HUES48 (cell line): ENCODE data around the gene PARD3.
"Not testable (repeated sequence)": the region's sequence is repeated elsewhere in the genome, so short reads cannot be mapped to it uniquely, and the experiment has no call there.

Experiments used
- H3K27ac ChIP-seq: one replicate; pipeline ENCODE4 v1.7.0; 2013; ENCODE audit warnings: low read depth, low read length, inconsistent platforms
- H3K27me3 ChIP-seq: 2 replicates; pipeline ENCODE4 v1.6.1; 2013; ENCODE audit warnings: mild to moderate bottlenecking, low read length; ENCODE audit not compliant: control insufficient read depth, insufficient read depth
- H3K36me3 ChIP-seq: 2 replicates; pipeline ENCODE4 v1.6.1; 2013; ENCODE audit warnings: low read length; ENCODE audit not compliant: control insufficient read depth, insufficient read depth
- H3K4me1 ChIP-seq: 2 replicates; pipeline ENCODE4 v1.6.1; 2013; ENCODE audit warnings: mild to moderate bottlenecking, low read length; ENCODE audit not compliant: control insufficient read depth, insufficient read depth
- H3K4me3 ChIP-seq: 2 replicates; pipeline ENCODE4 v1.5.1; 2013; ENCODE audit warnings: mild to moderate bottlenecking, low read depth, low read length
- H3K9ac ChIP-seq: 2 replicates; pipeline ENCODE4 v1.6.1; 2013; ENCODE audit warnings: mild to moderate bottlenecking, low read depth, low read length, moderate library complexity
- H3K9me3 ChIP-seq: 2 replicates; pipeline ENCODE4 v1.6.1; 2013; ENCODE audit warnings: low read length; ENCODE audit not compliant: control insufficient read depth, insufficient read depth

PARD3 gene

GRCh38 chr10:34741087-34741486, 74.0 kb downstream of the PARD3 start:
- H3K4me1 ChIP-seq: peaks cover 44% of the 10 kb centered on the region
- H3K9me3 ChIP-seq, H3K27ac ChIP-seq, H3K27me3 ChIP-seq, H3K36me3 ChIP-seq, H3K4me3 ChIP-seq, H3K9ac ChIP-seq: not testable (repeated sequence)

GRCh38 chr10:34740321-34740720, 74.8 kb downstream of the PARD3 start:
- H3K9me3 ChIP-seq: no peaks in the 10 kb centered on the region
- H3K4me1 ChIP-seq: peaks cover 44% of the 10 kb centered on the region
- no peak overlapping the region for H3K9ac ChIP-seq
- H3K36me3 ChIP-seq: no peaks in the 10 kb centered on the region
- H3K4me3 ChIP-seq: 0 out of 2 replicates have a peak overlapping the region, but pooled peaks have one; percentile 15
- no peaks in the 10 kb centered on the region for H3K27me3 ChIP-seq
- peak overlapping the region; percentile 76 for H3K27ac ChIP-seq

- Histone ChIP-seq H3K4me1 (peaks cover 44% of the 10 kb centered on the region), H3K27ac (peak overlapping the region; percentile 76), H3K9ac (no peak overlapping the region; the same call in 1 of the 2 replicates), H3K9me3 (no peaks in the 10 kb centered on the region), H3K27me3 (no peaks in the 10 kb centered on the region), H3K36me3 (no peaks in the 10 kb centered on the region), H3K4me3 (peak overlapping the region; percentile 42)
These were observed 75.2 kb downstream of the PARD3 start for GRCh38 chr10:34739915-34740314.

- H3K36me3 ChIP-seq: no peaks in the 10 kb centered on the region
- no peak overlapping the region for H3K4me3 ChIP-seq
- peak overlapping the region; percentile 50 for H3K27ac ChIP-seq
- peaks cover 43% of the 10 kb centered on the region for H3K4me1 ChIP-seq
- no peaks in the 10 kb centered on the region for H3K9me3 ChIP-seq
- no peaks in the 10 kb centered on the region for H3K27me3 ChIP-seq
- H3K9ac ChIP-seq: no peak overlapping the region
These were observed 77.3 kb downstream of the PARD3 start for GRCh38 chr10:34737772-34738169.

- no peaks in the 10 kb centered on the region for H3K27me3 ChIP-seq
- H3K4me1 ChIP-seq: peaks cover 46% of the 10 kb centered on the region
- no peak overlapping the region for H3K4me3 ChIP-seq
- no peaks in the 10 kb centered on the region for H3K36me3 ChIP-seq
- H3K9ac ChIP-seq: no peak overlapping the region
- H3K9me3 ChIP-seq: no peaks in the 10 kb centered on the region
- peak overlapping the region; percentile 50 for H3K27ac ChIP-seq
These were observed 77.9 kb downstream of the PARD3 start for GRCh38 chr10:34736976-34737771.

- Histone ChIP-seq H3K27ac (no peak overlapping the region), H3K4me3 (no peak overlapping the region), H3K9ac (no peak overlapping the region), H3K27me3 (no peaks in the 10 kb centered on the region), H3K9me3 (no peaks in the 10 kb centered on the region), H3K36me3 (no peaks in the 10 kb centered on the region), H3K4me1 (peaks cover 37% of the 10 kb centered on the region)
These were observed 80.2 kb downstream of the PARD3 start for GRCh38 chr10:34734918-34735317.

GRCh38 chr10:34732926-34733325, 82.2 kb downstream of the PARD3 start:
- peaks cover 22% of the 10 kb centered on the region for H3K4me1 ChIP-seq
- no peak overlapping the region for H3K27ac ChIP-seq
- no peaks in the 10 kb centered on the region for H3K36me3 ChIP-seq
- no peak overlapping the region for H3K9ac ChIP-seq
- H3K9me3 ChIP-seq: no peaks in the 10 kb centered on the region
- no peaks in the 10 kb centered on the region for H3K27me3 ChIP-seq
- no peak overlapping the region for H3K4me3 ChIP-seq

- Histone ChIP-seq H3K36me3 (no peaks in the 10 kb centered on the region), H3K9ac (no peak overlapping the region), H3K4me3 (no peak overlapping the region), H3K4me1 (peaks cover 21% of the 10 kb centered on the region), H3K27me3 (no peaks in the 10 kb centered on the region), H3K27ac (no peak overlapping the region), H3K9me3 (no peaks in the 10 kb centered on the region)
These were observed 83.0 kb downstream of the PARD3 start for GRCh38 chr10:34731885-34732701.

GRCh38 chr10:34731213-34731612, 83.9 kb downstream of the PARD3 start:
- H3K4me1 ChIP-seq: peaks cover 18% of the 10 kb centered on the region; the same call in 1 of the 2 replicates
- H3K4me3 ChIP-seq: no peak overlapping the region
- H3K27ac ChIP-seq: no peak overlapping the region

GRCh38 chr10:34730726-34731125, 84.4 kb downstream of the PARD3 start:
- Histone ChIP-seq H3K36me3 (no peaks in the 10 kb centered on the region), H3K27me3 (no peaks in the 10 kb centered on the region), H3K4me1 (peaks cover 18% of the 10 kb centered on the region; the same call in 1 of the 2 replicates), H3K9me3 (no peaks in the 10 kb centered on the region), H3K9ac (no peak overlapping the region), H3K4me3 (no peak overlapping the region), H3K27ac (no peak overlapping the region)

More at GRCh38 chr10:34731213-34731612, 83.9 kb downstream of the PARD3 start:
- H3K27me3 ChIP-seq: no peaks in the 10 kb centered on the region
- H3K36me3 ChIP-seq: no peaks in the 10 kb centered on the region
- no peak overlapping the region for H3K9ac ChIP-seq
- no peaks in the 10 kb centered on the region for H3K9me3 ChIP-seq

GRCh38 chr10:34729619-34730018, 85.5 kb downstream of the PARD3 start:
- no peak overlapping the region for H3K27ac ChIP-seq
- H3K4me3 ChIP-seq: no peak overlapping the region
- H3K9me3 ChIP-seq: no peaks in the 10 kb centered on the region
- H3K4me1 ChIP-seq: peaks cover 18% of the 10 kb centered on the region; the same call in 1 of the 2 replicates
- H3K27me3 ChIP-seq: no peaks in the 10 kb centered on the region
- no peak overlapping the region for H3K9ac ChIP-seq
- H3K36me3 ChIP-seq: no peaks in the 10 kb centered on the region
